Left ventricle myocardium inferior (tissue), 1 donor: Measurements from ENCODE around the gene SH3BGR. TPM values are rescaled to one million over a fixed set of nuclear protein-coding genes. Genes with fewer than 3 reads are reported as not detected.

Source experiments
- DNase-seq: peaks from one replicate; pipeline ENCODE4 v3.0.0-alpha.2; 2020
- H3K27ac ChIP-seq: fragments of 200-600 bp; replicated peaks from 2 replicates; pipeline ENCODE4 v1.8.0; 2021
- H3K27me3 ChIP-seq: fragments of 200-600 bp; 2 replicates; pipeline ENCODE4 v1.8.0; 2021; ENCODE audit warnings: low read depth
- H3K36me3 ChIP-seq: fragments of 200-600 bp; 2 replicates; pipeline ENCODE4 v1.8.0; 2021
- H3K4me1 ChIP-seq: fragments of 200-600 bp; 2 replicates; pipeline ENCODE4 v1.8.0; 2021
- H3K4me3 ChIP-seq: fragments of 200-600 bp; 2 replicates; pipeline ENCODE4 v1.8.0; 2021; ENCODE audit warnings: mild to moderate bottlenecking, moderate library complexity
- H3K9me3 ChIP-seq: fragments of 200-600 bp; replicated peaks from 2 replicates; pipeline ENCODE4 v1.8.0; 2021
- intact Hi-C: fragments of 100-400 bp; cut with micrococcal nuclease; formaldehyde crosslinking; loops from one replicate; pipeline ENCODE4 v1.11.0; 2022
- total RNA-seq: library from RNA; stranded (reverse); fragmentation: NEBNext Ultra II Directional; extraction: Animal tissue kit (Norgen Biotek cat#: 25700); gene quantifications from one replicate; pipeline ENCODE4 v1.2.1, GENCODE V29; 2021
- TF ChIP-seq, protein P1 (sequence below): fragments of 200-600 bp; IDR thresholded peaks from 2 replicates; pipeline ENCODE4 v1.8.0; 2021; ENCODE audit warnings: antibody characterized with exemption, mild to moderate bottlenecking, borderline replicate concordance
- donor health status: DM: no; HTN: yes; CAD: no; lungs with severe emphysema.

SH3BGR gene
- total RNA-seq, 1 donor from 2014 or later: 103 TPM

DNA sequence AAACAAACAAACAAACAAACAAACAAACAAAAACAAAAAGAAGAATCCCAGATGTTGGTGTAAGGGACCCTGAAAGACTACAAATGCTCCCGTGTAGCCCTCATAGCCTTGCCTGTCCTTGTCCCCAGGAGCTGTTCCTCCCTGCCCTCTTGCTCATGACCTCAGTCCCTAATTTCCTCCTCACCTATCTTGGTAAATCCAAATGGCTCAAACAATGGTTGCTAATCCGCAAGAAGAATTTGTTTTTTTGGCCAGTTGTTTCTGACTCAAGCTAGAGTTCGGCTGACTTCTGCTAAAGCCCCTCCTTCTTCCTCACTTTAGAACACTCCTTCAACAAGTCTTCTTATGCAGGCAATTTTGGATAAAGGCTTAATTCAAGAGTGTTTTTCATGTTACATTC lies 21.8 kb upstream of the SH3BGR start:
- H3K36me3 ChIP-seq: no peaks in the 10 kb centered on the region
- H3K4me1 ChIP-seq: no peaks in the 10 kb centered on the region
- no peak overlapping the region for H3K27ac ChIP-seq
- no peaks in the 10 kb centered on the region for H3K9me3 ChIP-seq
- no peaks in the 10 kb centered on the region for H3K27me3 ChIP-seq
- TF ChIP-seq, protein P1, sequence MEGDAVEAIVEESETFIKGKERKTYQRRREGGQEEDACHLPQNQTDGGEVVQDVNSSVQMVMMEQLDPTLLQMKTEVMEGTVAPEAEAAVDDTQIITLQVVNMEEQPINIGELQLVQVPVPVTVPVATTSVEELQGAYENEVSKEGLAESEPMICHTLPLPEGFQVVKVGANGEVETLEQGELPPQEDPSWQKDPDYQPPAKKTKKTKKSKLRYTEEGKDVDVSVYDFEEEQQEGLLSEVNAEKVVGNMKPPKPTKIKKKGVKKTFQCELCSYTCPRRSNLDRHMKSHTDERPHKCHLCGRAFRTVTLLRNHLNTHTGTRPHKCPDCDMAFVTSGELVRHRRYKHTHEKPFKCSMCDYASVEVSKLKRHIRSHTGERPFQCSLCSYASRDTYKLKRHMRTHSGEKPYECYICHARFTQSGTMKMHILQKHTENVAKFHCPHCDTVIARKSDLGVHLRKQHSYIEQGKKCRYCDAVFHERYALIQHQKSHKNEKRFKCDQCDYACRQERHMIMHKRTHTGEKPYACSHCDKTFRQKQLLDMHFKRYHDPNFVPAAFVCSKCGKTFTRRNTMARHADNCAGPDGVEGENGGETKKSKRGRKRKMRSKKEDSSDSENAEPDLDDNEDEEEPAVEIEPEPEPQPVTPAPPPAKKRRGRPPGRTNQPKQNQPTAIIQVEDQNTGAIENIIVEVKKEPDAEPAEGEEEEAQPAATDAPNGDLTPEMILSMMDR: no peak
- intact Hi-C loops: no loop called here
- DNase-seq: no peak
- no peak overlapping the region for H3K4me3 ChIP-seq

DNA sequence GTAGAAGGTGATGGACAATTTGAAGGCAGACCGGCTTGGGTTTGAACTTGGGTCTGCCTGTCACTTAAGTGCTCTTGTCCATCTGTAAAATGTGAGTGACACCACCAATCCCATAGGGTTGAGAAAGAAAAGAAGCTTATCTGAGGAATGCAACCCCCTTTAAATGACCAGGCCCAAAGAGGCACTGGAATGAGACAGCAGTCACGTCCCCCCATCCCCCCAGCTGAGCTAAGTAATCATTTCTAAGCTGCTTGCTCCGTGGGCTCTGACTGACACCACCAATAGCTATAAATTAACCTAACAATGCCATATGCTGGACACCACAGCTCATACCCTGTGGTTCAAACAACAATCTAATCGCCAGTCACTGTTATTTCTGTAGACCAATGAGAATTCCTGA lies 21.3 kb upstream of the SH3BGR start:
- DNase-seq: no peak
- Histone ChIP-seq H3K4me1 (no peaks in the 10 kb centered on the region), H3K27ac (no peak overlapping the region), H3K9me3 (no peaks in the 10 kb centered on the region), H3K36me3 (no peaks in the 10 kb centered on the region), H3K27me3 (no peaks in the 10 kb centered on the region), H3K4me3 (no peak overlapping the region)
- TF ChIP-seq, protein P1: no peak
- intact Hi-C loops: no loop called here

GRCh38 chr21:39430954-39431353 lies 20.8 kb upstream of the SH3BGR start:
- Histone ChIP-seq H3K4me3 (no peak overlapping the region), H3K9me3 (no peaks in the 10 kb centered on the region), H3K36me3 (no peaks in the 10 kb centered on the region), H3K27me3 (no peaks in the 10 kb centered on the region), H3K4me1 (no peaks in the 10 kb centered on the region), H3K27ac (no peak overlapping the region)
- intact Hi-C loops: no loop called here
- TF ChIP-seq, protein P1: no peak
- DNase-seq: no peak

GRCh38 chr21:39434950-39435349 lies 16.8 kb upstream of the SH3BGR start:
- intact Hi-C loops: no loop called here
- Histone ChIP-seq H3K36me3 (no peaks in the 10 kb centered on the region), H3K4me3 (no peak overlapping the region), H3K27me3 (no peaks in the 10 kb centered on the region), H3K27ac (no peak overlapping the region), H3K9me3 (no peaks in the 10 kb centered on the region), H3K4me1 (no peaks in the 10 kb centered on the region)
- TF ChIP-seq, protein P1: no peak
- no peak for DNase-seq

DNA sequence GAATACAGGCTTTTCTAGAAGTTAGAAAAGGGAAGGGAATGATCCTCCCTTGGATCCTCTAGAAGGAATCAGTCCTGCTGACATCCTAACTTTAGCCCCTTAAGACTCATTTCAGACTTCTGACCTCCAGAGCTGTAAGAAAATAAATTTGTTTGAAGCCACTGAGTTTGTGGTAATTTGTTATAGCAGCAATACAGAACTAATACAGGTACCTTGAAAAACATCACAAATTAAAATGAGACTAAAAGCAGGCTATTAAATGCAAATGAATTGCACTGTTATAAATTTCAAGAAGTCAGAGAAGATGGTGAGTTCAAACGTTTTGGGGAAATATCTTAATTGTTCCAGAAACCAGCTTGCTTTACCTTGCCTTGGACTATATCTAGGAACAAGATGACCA lies 12.5 kb upstream of the SH3BGR start:
- Histone ChIP-seq H3K4me1 (no peaks in the 10 kb centered on the region), H3K36me3 (no peaks in the 10 kb centered on the region), H3K27me3 (no peaks in the 10 kb centered on the region), H3K27ac (no peak overlapping the region), H3K9me3 (no peaks in the 10 kb centered on the region), H3K4me3 (no peak overlapping the region)
- intact Hi-C loops: no loop called here
- no peak for DNase-seq
- TF ChIP-seq, protein P1: no peak
